Measurements from ENCODE around the gene PLS1.
"Not testable (repeated sequence)": the region's sequence is repeated elsewhere in the genome, so short reads cannot be mapped to it uniquely, and the experiment has no call there.

Gene PLS1

DNA sequence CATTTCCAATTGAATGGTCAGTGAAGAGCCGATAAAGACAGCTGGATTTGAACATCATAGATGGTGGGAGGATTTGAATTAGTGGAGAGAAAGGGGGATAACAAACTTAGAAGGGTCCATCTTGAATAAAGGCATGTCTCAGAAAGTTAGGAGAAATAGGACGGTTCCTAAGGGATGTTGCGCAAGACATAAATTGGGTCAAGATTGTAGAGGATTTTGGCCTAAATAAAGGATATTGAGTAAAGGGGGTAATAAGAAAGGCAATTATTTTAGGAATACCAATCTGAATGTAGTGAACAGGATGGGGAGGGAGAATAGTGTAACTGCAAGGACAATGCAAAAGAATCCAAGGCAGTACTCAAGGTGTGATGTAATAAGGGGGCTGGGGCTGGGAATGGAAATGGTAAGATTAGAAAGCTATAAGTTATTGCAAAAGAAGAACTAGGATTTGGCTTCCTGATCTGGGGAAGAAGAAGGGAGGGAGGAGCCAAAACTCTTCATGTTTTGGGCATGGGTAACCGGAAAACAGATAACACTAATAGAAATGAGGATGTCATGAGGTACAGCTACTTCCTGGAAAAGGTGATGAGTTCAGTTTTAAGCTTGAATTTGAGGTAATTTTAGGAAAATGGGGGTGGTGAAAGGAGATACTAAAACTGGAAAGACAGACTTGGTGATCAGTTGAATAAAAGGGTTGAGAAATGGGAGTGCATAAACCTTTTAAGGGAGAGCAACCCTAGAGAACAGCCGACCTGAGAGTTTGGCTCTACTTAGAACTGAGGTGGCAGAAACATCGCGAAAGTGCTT lies 110.3 kb downstream of the PLS1 start:
- TF ChIP-seq, protein P1, sequence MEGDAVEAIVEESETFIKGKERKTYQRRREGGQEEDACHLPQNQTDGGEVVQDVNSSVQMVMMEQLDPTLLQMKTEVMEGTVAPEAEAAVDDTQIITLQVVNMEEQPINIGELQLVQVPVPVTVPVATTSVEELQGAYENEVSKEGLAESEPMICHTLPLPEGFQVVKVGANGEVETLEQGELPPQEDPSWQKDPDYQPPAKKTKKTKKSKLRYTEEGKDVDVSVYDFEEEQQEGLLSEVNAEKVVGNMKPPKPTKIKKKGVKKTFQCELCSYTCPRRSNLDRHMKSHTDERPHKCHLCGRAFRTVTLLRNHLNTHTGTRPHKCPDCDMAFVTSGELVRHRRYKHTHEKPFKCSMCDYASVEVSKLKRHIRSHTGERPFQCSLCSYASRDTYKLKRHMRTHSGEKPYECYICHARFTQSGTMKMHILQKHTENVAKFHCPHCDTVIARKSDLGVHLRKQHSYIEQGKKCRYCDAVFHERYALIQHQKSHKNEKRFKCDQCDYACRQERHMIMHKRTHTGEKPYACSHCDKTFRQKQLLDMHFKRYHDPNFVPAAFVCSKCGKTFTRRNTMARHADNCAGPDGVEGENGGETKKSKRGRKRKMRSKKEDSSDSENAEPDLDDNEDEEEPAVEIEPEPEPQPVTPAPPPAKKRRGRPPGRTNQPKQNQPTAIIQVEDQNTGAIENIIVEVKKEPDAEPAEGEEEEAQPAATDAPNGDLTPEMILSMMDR (IDR thresholded peaks at IDR 0.05; ENCODE audit: borderline replicate concordance, extremely low read depth, low read length, poor library complexity, severe bottlenecking), result no peak
- TF ChIP-seq EZH2 (IDR thresholded peaks at IDR 0.05; ENCODE audit: borderline replicate concordance, low read depth, low read length, severe bottlenecking), result no peak
- DNase-seq, result no peak
- H3K27ac ChIP-seq (ENCODE audit: low read length), result no peak overlapping the region

DNA sequence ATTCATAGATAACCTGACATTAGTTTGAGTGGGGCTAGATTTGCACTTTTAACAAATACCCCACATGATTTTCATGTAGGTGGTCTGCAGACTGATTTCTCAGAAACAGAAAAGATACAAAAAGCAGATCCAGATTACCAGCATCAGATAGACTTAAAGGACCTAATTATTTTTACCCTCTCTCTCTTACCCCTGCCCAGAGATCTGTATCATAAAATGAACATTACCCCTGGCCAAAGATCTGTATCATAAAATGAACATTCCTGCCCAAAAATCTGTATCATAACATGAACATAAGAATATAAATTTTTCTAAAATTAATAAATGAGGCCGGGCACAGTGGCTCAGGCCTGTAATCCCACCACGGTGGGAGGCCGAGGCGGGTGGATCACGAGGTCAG lies 113.0 kb downstream of the PLS1 start:
- no peak overlapping the region for H3K4me3 ChIP-seq (ENCODE audit: low read depth in 1 of 2, low read length in 2 of 2)
- no peaks in the 10 kb centered on the region for H3K79me2 ChIP-seq (ENCODE audit: insufficient read depth, low read length)
- no peaks in the 10 kb centered on the region for H3K4me1 ChIP-seq (ENCODE audit: insufficient read depth, low read length)
- H3K9me3 ChIP-seq (ENCODE audit: insufficient read depth, low read length, severe bottlenecking), result no peaks in the 10 kb centered on the region
- no peak overlapping the region for H3K4me2 ChIP-seq (ENCODE audit: insufficient read depth, low read length)
- H3K36me3 ChIP-seq (ENCODE audit: insufficient read depth, low read length), result no peaks in the 10 kb centered on the region; the same call in 1 of the 2 replicates
- TF ChIP-seq, protein P1 (IDR thresholded peaks at IDR 0.05; ENCODE audit: borderline replicate concordance, extremely low read depth, low read length, poor library complexity, severe bottlenecking), result no peak
- no peak for TF ChIP-seq EZH2 (IDR thresholded peaks at IDR 0.05; ENCODE audit: borderline replicate concordance, low read depth, low read length, severe bottlenecking)
- H4K20me1 ChIP-seq (ENCODE audit: insufficient read depth, low read length), result no peaks in the 10 kb centered on the region
- H3K27ac ChIP-seq (ENCODE audit: low read length), result no peak overlapping the region
- no peak overlapping the region for H3K9ac ChIP-seq (ENCODE audit: low read depth, low read length)
- DNase-seq, result no peak
- no peak overlapping the region for H2AFZ ChIP-seq (ENCODE audit: low read depth, low read length)
- H3K27me3 ChIP-seq (ENCODE audit: insufficient read depth, low read length, poor library complexity), result no peaks in the 10 kb centered on the region
- ATAC-seq (ENCODE audit: insufficient read depth, low read depth), result no peak

More for the DNA sequence above, 110.3 kb downstream of the PLS1 start:
- Histone ChIP-seq H4K20me1 (ENCODE audit: insufficient read depth, low read length) (no peaks in the 10 kb centered on the region), H3K36me3 (ENCODE audit: insufficient read depth, low read length) (no peaks in the 10 kb centered on the region; the same call in 1 of the 2 replicates), H3K9me3 (ENCODE audit: insufficient read depth, low read length, severe bottlenecking) (no peaks in the 10 kb centered on the region), H3K4me2 (ENCODE audit: insufficient read depth, low read length) (no peak overlapping the region), H2AFZ (ENCODE audit: low read depth, low read length) (no peak overlapping the region), H3K4me3 (ENCODE audit: low read depth in 1 of 2, low read length in 2 of 2) (no peak overlapping the region), H3K79me2 (ENCODE audit: insufficient read depth, low read length) (no peaks in the 10 kb centered on the region), H3K4me1 (ENCODE audit: insufficient read depth, low read length) (no peaks in the 10 kb centered on the region), H3K9ac (ENCODE audit: low read depth, low read length) (no peak overlapping the region), H3K27me3 (ENCODE audit: insufficient read depth, low read length, poor library complexity) (no peaks in the 10 kb centered on the region)
- ATAC-seq (ENCODE audit: insufficient read depth, low read depth), result no peak

DNA sequence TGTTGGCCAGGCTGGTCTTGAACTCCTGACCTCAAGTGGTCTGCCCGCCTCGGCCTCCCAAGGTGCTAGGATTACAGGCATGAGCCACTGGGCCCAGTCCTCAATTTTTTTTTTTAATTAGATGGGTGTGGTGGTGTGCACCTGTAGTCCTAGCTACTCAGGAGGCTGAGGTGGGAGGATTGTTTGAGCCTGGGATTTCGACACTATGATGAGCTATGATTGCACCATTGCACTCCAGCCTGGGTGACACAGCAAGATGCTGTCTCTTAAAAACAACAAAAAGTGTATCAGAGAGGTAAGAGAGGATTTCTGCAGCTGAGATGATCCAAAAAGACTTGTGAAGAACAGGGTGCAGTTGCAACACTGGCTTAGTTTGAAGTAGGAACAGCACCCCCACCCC lies 118.7 kb downstream of the PLS1 start:
- not testable (repeated sequence) for H3K79me2 ChIP-seq (ENCODE audit: insufficient read depth, low read length); ATAC-seq (ENCODE audit: insufficient read depth, low read depth); H4K20me1 ChIP-seq (ENCODE audit: insufficient read depth, low read length); H3K9ac ChIP-seq (ENCODE audit: low read depth, low read length); H3K27ac ChIP-seq (ENCODE audit: low read length); H2AFZ ChIP-seq (ENCODE audit: low read depth, low read length); H3K36me3 ChIP-seq (ENCODE audit: insufficient read depth, low read length); H3K9me3 ChIP-seq (ENCODE audit: insufficient read depth, low read length, severe bottlenecking); H3K4me1 ChIP-seq (ENCODE audit: insufficient read depth, low read length); H3K4me2 ChIP-seq (ENCODE audit: insufficient read depth, low read length); H3K4me3 ChIP-seq (ENCODE audit: low read depth in 1 of 2, low read length in 2 of 2); H3K27me3 ChIP-seq (ENCODE audit: insufficient read depth, low read length, poor library complexity); DNase-seq

DNA sequence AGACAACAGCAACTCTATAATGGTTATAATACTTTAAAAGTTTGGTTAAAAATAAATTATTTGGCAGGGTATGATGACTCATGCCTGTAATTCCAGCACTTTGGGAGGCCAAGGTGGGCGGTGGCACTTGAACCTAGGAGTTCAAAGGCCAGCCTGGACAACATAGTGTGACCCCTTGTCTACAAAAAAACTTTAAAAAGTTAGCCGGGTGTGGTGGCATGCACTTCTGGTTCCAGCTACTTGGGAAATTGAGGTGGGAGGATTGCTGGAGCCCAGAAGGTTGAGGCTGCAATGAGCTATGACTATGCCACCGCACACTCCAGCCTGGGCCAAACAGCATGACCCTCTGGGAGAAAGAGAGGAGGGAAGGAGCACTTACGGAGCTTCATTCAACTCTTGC lies 119.9 kb downstream of the PLS1 start:
- Histone ChIP-seq H3K4me3 (ENCODE audit: low read depth in 1 of 2, low read length in 2 of 2) (no peak overlapping the region), H3K27me3 (ENCODE audit: insufficient read depth, low read length, poor library complexity) (peaks cover 3% of the 10 kb centered on the region), H3K4me1 (ENCODE audit: insufficient read depth, low read length) (no peaks in the 10 kb centered on the region), H3K9ac (ENCODE audit: low read depth, low read length) (no peak overlapping the region), H3K79me2 (ENCODE audit: insufficient read depth, low read length) (no peaks in the 10 kb centered on the region), H3K4me2 (ENCODE audit: insufficient read depth, low read length) (no peak overlapping the region), H4K20me1 (ENCODE audit: insufficient read depth, low read length) (no peaks in the 10 kb centered on the region), H3K27ac (ENCODE audit: low read length) (no peak overlapping the region), H3K36me3 (ENCODE audit: insufficient read depth, low read length) (no peaks in the 10 kb centered on the region), H2AFZ (ENCODE audit: low read depth, low read length) (no peak overlapping the region), H3K9me3 (ENCODE audit: insufficient read depth, low read length, severe bottlenecking) (no peaks in the 10 kb centered on the region)
- ATAC-seq (ENCODE audit: insufficient read depth, low read depth) (no peak), DNase-seq (no peak)
- TF ChIP-seq, protein P1 (IDR thresholded peaks at IDR 0.05; ENCODE audit: borderline replicate concordance, extremely low read depth, low read length, poor library complexity, severe bottlenecking), result no peak
- no peak for TF ChIP-seq EZH2 (IDR thresholded peaks at IDR 0.05; ENCODE audit: borderline replicate concordance, low read depth, low read length, severe bottlenecking)
